Activated CD8-positive, alpha-beta memory T cell treated with anti-CD3 and anti-CD28 coated beads, Interleukin-2, amount 10 ng/mL, durations not matched to agents 7 days and 5 days (primary cell): ENCODE data around the gene RIT1. TPM values are rescaled to one million over a fixed set of nuclear protein-coding genes. Genes with fewer than 3 reads are reported as not detected.

ENCODE experiments used
- ATAC-seq: fragments of 150-1000 bp; cut with Tn5 transposase; one replicate; pipeline ENCODE4 v1.10.0; 2021; ENCODE audit warnings: moderate library complexity
- CTCF ChIA-PET: fragments of 350-600 bp; sonication (Branson Sonifier 250); formaldehyde crosslinking; loops from one replicate; lab custom pipeline; 2021; ENCODE audit warnings: antibody characterized with exemption; lab: Charles Lee
- DNase-seq: peaks from one replicate; pipeline ENCODE4 v3.0.0-alpha.2; 2020
- H3K27ac Mint-ChIP-seq: one replicate; pipeline ENCODE4 v1.8.0; 2021; ENCODE audit warnings: mild to moderate bottlenecking, mixed read lengths
- H3K27me3 Mint-ChIP-seq: one replicate; pipeline ENCODE4 v1.8.0; 2021; ENCODE audit warnings: mixed read lengths
- H3K36me3 Mint-ChIP-seq: one replicate; pipeline ENCODE4 v1.8.0; 2021; ENCODE audit warnings: mild to moderate bottlenecking, mixed read lengths
- H3K4me1 Mint-ChIP-seq: one replicate; pipeline ENCODE4 v1.8.0; 2021; ENCODE audit warnings: mixed read lengths
- H3K4me3 Mint-ChIP-seq: one replicate; pipeline ENCODE4 v1.8.0; 2021; ENCODE audit warnings: mild to moderate bottlenecking, moderate library complexity, mixed read lengths
- H3K9me3 Mint-ChIP-seq: one replicate; pipeline ENCODE4 v1.8.0; 2022; ENCODE audit warnings: low read depth, mixed read lengths
- microRNA-seq: library from miRNA; unstranded; fragments of <30 nt; microRNA quantifications from one replicate; pipeline ENCODE4 v1.2.0, GENCODE V29; 2022
- total RNA-seq, 2 experiments: library from RNA; stranded (reverse); gene quantifications; one replicate each; pipeline ENCODE4 v1.2.3, GENCODE V29; 2021

RIT1 gene
- total RNA-seq, 2 experiments from 2014 or later, result 24.0 to 24.7 TPM

GRCh38 chr1:155856975-155857930 lies 53.9 kb downstream of the RIT1 start, which contains the start of gene GON4L:
GON4L (minus strand) TSS chr1:155857214; CDS start chr1:155853780, 3,434 bp downstream.
- H3K4me1 Mint-ChIP-seq, result peaks cover 62% of the 10 kb centered on the region
- CTCF ChIA-PET, result interaction anchor here (1.2 to 1.4 kb wide), 4 partner anchors 13 to 76 kb away, joined by 3 to 5 read pairs (median 4); no protein-coding TSS in a partner anchor
- peak; percentile 71 for ATAC-seq

GRCh38 chr1:155856257-155856974 lies 54.7 kb downstream of the RIT1 start:
- peaks cover 66% of the 10 kb centered on the region for H3K4me1 Mint-ChIP-seq

More at GRCh38 chr1:155856975-155857930, 53.9 kb downstream of the RIT1 start, which contains the start of gene GON4L:
- Mint-ChIP-seq H3K36me3 (peaks cover 23% of the 10 kb centered on the region), H3K27ac (peak within 1 kb of the TSS; percentile 97), H3K27me3 (no peaks in the 10 kb centered on the region), H3K4me3 (peak within 1 kb of the TSS; percentile 96), H3K9me3 (no peaks in the 10 kb centered on the region)
- peak; percentile 93 for DNase-seq

GRCh38 chr1:155850345-155850744 lies 60.8 kb downstream of the RIT1 start:
- Mint-ChIP-seq H3K27me3 (no peaks in the 10 kb centered on the region), H3K4me1 (peaks cover 48% of the 10 kb centered on the region), H3K9me3 (no peaks in the 10 kb centered on the region), H3K4me3 (no peak overlapping the region), H3K27ac (peak overlapping the region; percentile 2), H3K36me3 (peaks cover 56% of the 10 kb centered on the region)
- CTCF ChIA-PET, result no interaction called here
- ATAC-seq, result no peak
- no peak for DNase-seq

More at GRCh38 chr1:155856257-155856974, 54.7 kb downstream of the RIT1 start:
- ATAC-seq (no peak), DNase-seq (no peak)
- Mint-ChIP-seq H3K4me3 (peak overlapping the region; percentile 96), H3K27me3 (no peaks in the 10 kb centered on the region), H3K36me3 (peaks cover 27% of the 10 kb centered on the region), H3K9me3 (no peaks in the 10 kb centered on the region), H3K27ac (peak overlapping the region; percentile 97)
- CTCF ChIA-PET, result interaction anchor here (1.2 to 1.4 kb wide), 3 partner anchors 12 to 77 kb away, joined by 3 to 5 read pairs (median 4); no protein-coding TSS in a partner anchor

- Mint-ChIP-seq H3K9me3 (no peaks in the 10 kb centered on the region), H3K36me3 (peaks cover 63% of the 10 kb centered on the region), H3K27me3 (no peaks in the 10 kb centered on the region), H3K4me1 (peaks cover 49% of the 10 kb centered on the region), H3K4me3 (peak overlapping the region; percentile 30), H3K27ac (peak overlapping the region; percentile 83)
- CTCF ChIA-PET, result interaction anchor here (1.6 kb wide), 1 partner anchor 141 kb away, joined by 3 read pairs; no protein-coding TSS in a partner anchor
- ATAC-seq (peak; percentile 88), DNase-seq (no peak)
These were observed 63.2 kb downstream of the RIT1 start for GRCh38 chr1:155847823-155848529.

Small RNA genes lying within 50 kb of the gene (microRNA-seq; reads per million reads assigned to microRNA genes)
- gene MIR6738, result not detected

Other genes starting within 250 kb of the RIT1 start
- gene YY1AP1, start 222.6 kb downstream of the RIT1 start, total RNA-seq, result 10 to 100 TPM; 74.2 to 82.3 TPM
- gene DAP3, start 222.3 kb downstream of the RIT1 start, total RNA-seq, result 100 to 1,000 TPM; 140 to 145 TPM
- 10 to 100 TPM; 71.0 to 91.9 TPM for gene GON4L, start 54.1 kb downstream of the RIT1 start, total RNA-seq
- gene SYT11, start 51.8 kb downstream of the RIT1 start, total RNA-seq, result 10 to 100 TPM; 17.1 to 29.9 TPM
- gene KHDC4, start 23.1 kb upstream of the RIT1 start, total RNA-seq, result 10 to 100 TPM; 80.2 to 99.4 TPM
- gene RXFP4, start 30.3 kb upstream of the RIT1 start, total RNA-seq, result not detected
- gene ARHGEF2, start 67.2 kb upstream of the RIT1 start, total RNA-seq, result 100 to 1,000 TPM; 159 to 161 TPM
- gene SSR2, start 109.6 kb upstream of the RIT1 start, total RNA-seq, result 100 to 1,000 TPM; 185 to 200 TPM
- 10 to 100 TPM; 40.3 to 44.8 TPM for gene UBQLN4, start 142.4 kb upstream of the RIT1 start, total RNA-seq
- 10 to 100 TPM; 59.3 to 60.6 TPM for gene LAMTOR2, start 143.4 kb upstream of the RIT1 start, total RNA-seq
- gene RAB25, start 149.8 kb upstream of the RIT1 start, total RNA-seq, result not detected
- under 1 TPM; 0.06 to 0.56 TPM for gene MEX3A, start 171.1 kb upstream of the RIT1 start, total RNA-seq
- 10 to 100 TPM; 37.3 to 41.9 TPM for gene LMNA, start 203.4 kb upstream of the RIT1 start, total RNA-seq
- gene SEMA4A, start 242.2 kb upstream of the RIT1 start, total RNA-seq, result 10 to 100 TPM; 14.5 to 30.6 TPM